PFSK-1 (cell line): ENCODE measurements around the gene PSME1.

ENCODE experiments used
- SIN3A ChIP-seq: IDR thresholded peaks from 2 replicates; pipeline ENCODE4 v1.6.1; 2012; ENCODE audit warnings: mild to moderate bottlenecking, low read length, moderate library complexity, borderline replicate concordance; ENCODE audit not compliant: insufficient read depth
- TAF1 ChIP-seq: IDR thresholded peaks from 2 replicates; pipeline ENCODE4 v1.6.1; 2012; ENCODE audit warnings: low read length, control low read depth, borderline replicate concordance; ENCODE audit not compliant: insufficient read depth

GRCh38 chr14:24139272-24139934 lies 3.4 kb downstream of the PSME1 start:
- TF ChIP-seq TAF1: no peak
- no peak for TF ChIP-seq SIN3A
